Endodermal cell (in vitro differentiated cells): ENCODE results near the gene IL21. TPM values are rescaled to one million over a fixed set of nuclear protein-coding genes. Genes with fewer than 3 reads are reported as not detected.
"Not testable (repeated sequence)": the region's sequence is repeated elsewhere in the genome, so short reads cannot be mapped to it uniquely, and the experiment has no call there.

ENCODE experiments used
- DNase-seq: peaks from one replicate; pipeline ENCODE4 v3.0.0-alpha.2; 2017
- H3K27ac ChIP-seq: 2 replicates; pipeline ENCODE4 v1.5.1; 2013; ENCODE audit warnings: mild to moderate bottlenecking, low read depth, low read length, moderate library complexity
- H3K27me3 ChIP-seq: 2 replicates; pipeline ENCODE4 v1.6.1; 2013; ENCODE audit warnings: mild to moderate bottlenecking, low read length, moderate library complexity; ENCODE audit not compliant: insufficient read depth, control insufficient read depth, poor library complexity, severe bottlenecking
- H3K36me3 ChIP-seq: 2 replicates; pipeline ENCODE4 v1.7.0; 2013; ENCODE audit warnings: mild to moderate bottlenecking, low read length, moderate library complexity; ENCODE audit not compliant: control insufficient read depth, insufficient read depth
- H3K4me1 ChIP-seq: one replicate; pipeline ENCODE4 v1.7.0; 2013; ENCODE audit warnings: low read length; ENCODE audit not compliant: control insufficient read depth, insufficient read depth
- H3K4me3 ChIP-seq: 2 replicates; pipeline ENCODE4 v1.5.1; 2013; ENCODE audit warnings: mild to moderate bottlenecking, low read length, moderate library complexity
- H3K9ac ChIP-seq: 2 replicates; pipeline ENCODE4 v1.6.1; 2013; ENCODE audit warnings: mild to moderate bottlenecking, low read length, moderate library complexity; ENCODE audit not compliant: poor library complexity, severe bottlenecking; ENCODE audit errors: extremely low read depth
- H3K9me3 ChIP-seq: 2 replicates; pipeline ENCODE4 v1.6.1; 2013; ENCODE audit warnings: mild to moderate bottlenecking, low read length, moderate library complexity; ENCODE audit not compliant: control insufficient read depth
- H3K27ac Mint-ChIP-seq: 2 replicates; pipeline ENCODE4 v1.8.0; 2020; ENCODE audit warnings: mixed read lengths
- H3K27me3 Mint-ChIP-seq: 2 replicates; pipeline ENCODE4 v1.8.0; 2021; ENCODE audit warnings: mild to moderate bottlenecking, mixed read lengths; ENCODE audit not compliant: insufficient read depth
- H3K36me3 Mint-ChIP-seq: 2 replicates; pipeline ENCODE4 v1.8.0; 2020; ENCODE audit warnings: low read depth, mixed read lengths
- H3K4me1 Mint-ChIP-seq: 2 replicates; pipeline ENCODE4 v1.8.0; 2020; ENCODE audit warnings: mixed read lengths
- H3K4me3 Mint-ChIP-seq: 2 replicates; pipeline ENCODE4 v1.8.0; 2020; ENCODE audit warnings: mild to moderate bottlenecking, moderate library complexity, mixed read lengths
- H3K9me3 Mint-ChIP-seq: 2 replicates; pipeline ENCODE4 v1.8.0; 2020; ENCODE audit warnings: mild to moderate bottlenecking, mixed read lengths
- CTCF ChIP-seq: fragments of 200-600 bp; sonication (generic); conservative IDR thresholded peaks from 2 replicates; pipeline ENCODE4 v1.5.0; 2021; ENCODE audit warnings: antibody characterized with exemption, mild to moderate bottlenecking
- WGBS, 2 experiments: methylation state at CpG; one replicate each; pipeline versions ENCODE4 v1.1.5 to v1.1.7; 2013; ENCODE audit warnings: missing lambda C conversion rate in 2 of 2, mixed read lengths in 1 of 2; ENCODE audit not compliant: insufficient coverage in 1 of 2, insufficient read length in 1 of 2; 5-methylcytosine and 5-hydroxymethylcytosine counted together
- total RNA-seq, 2 donors: library from RNA; stranded (reverse); fragmentation: NEBNext Ultra II Directional in 1 of 2; extraction: Animal tissue kit (Norgen Biotek cat#: 25700) in 1 of 2; gene quantifications; 2 replicates in 1 of 2; 3 replicates in 1 of 2; pipeline ENCODE4 v1.2.1, GENCODE V29; 2021

Gene IL21
- total RNA-seq, 2 donors from 2014 or later = not detected

GRCh38 chr4:122577189-122577553 lies 43.7 kb downstream of the IL21 start:
- H3K9me3 ChIP-seq = peaks cover 12% of the 10 kb centered on the region
- TF ChIP-seq CTCF = no peak
- 63% methylated on average over 2 of the region's 2 CpGs; no CpG with 5 or more reads in 1 of the 2 experiments for whole genome bisulfite sequencing, 2 experiments
- Mint-ChIP-seq H3K27ac (no peak overlapping the region), H3K9me3 (peaks cover 24% of the 10 kb centered on the region), H3K27me3 (no peaks in the 10 kb centered on the region), H3K4me3 (no peak overlapping the region), H3K36me3 (no peaks in the 10 kb centered on the region), H3K4me1 (no peaks in the 10 kb centered on the region)
- no peak overlapping the region for H3K4me3 ChIP-seq
- no peaks in the 10 kb centered on the region for H3K36me3 ChIP-seq
- H3K27me3 ChIP-seq = no peaks in the 10 kb centered on the region
- H3K27ac ChIP-seq = no peak overlapping the region
- no peak for DNase-seq
- H3K4me1 ChIP-seq = no peaks in the 10 kb centered on the region
- H3K9ac ChIP-seq = no peak overlapping the region

GRCh38 chr4:122576261-122577188 lies 44.3 kb downstream of the IL21 start:
- Mint-ChIP-seq H3K4me1 (no peaks in the 10 kb centered on the region), H3K9me3 (peaks cover 24% of the 10 kb centered on the region), H3K4me3 (no peak overlapping the region), H3K27ac (no peak overlapping the region), H3K36me3 (no peaks in the 10 kb centered on the region), H3K27me3 (no peaks in the 10 kb centered on the region)
- H3K27me3 ChIP-seq = no peaks in the 10 kb centered on the region
- H3K36me3 ChIP-seq = no peaks in the 10 kb centered on the region
- H3K9ac ChIP-seq = no peak overlapping the region
- TF ChIP-seq CTCF = peak; percentile 81
- no peak overlapping the region for H3K27ac ChIP-seq
- WGBS, 2 experiments = 63 to 77% methylated on average over 3 to 4 of the region's 5 CpGs
- H3K9me3 ChIP-seq = peaks cover 12% of the 10 kb centered on the region
- no peaks in the 10 kb centered on the region for H3K4me1 ChIP-seq
- H3K4me3 ChIP-seq = no peak overlapping the region
- no peak for DNase-seq

GRCh38 chr4:122574347-122574746 lies 46.5 kb downstream of the IL21 start:
- not testable (repeated sequence) for H3K4me1 ChIP-seq, H3K27me3 Mint-ChIP-seq, H3K27me3 ChIP-seq, H3K4me1 Mint-ChIP-seq, H3K27ac ChIP-seq, H3K4me3 Mint-ChIP-seq, H3K27ac Mint-ChIP-seq, DNase-seq, H3K36me3 Mint-ChIP-seq, H3K9ac ChIP-seq, H3K36me3 ChIP-seq, H3K4me3 ChIP-seq
- peaks cover 27% of the 10 kb centered on the region for H3K9me3 Mint-ChIP-seq
- 94 to 95% methylated on average over 6 to 10 of the region's 10 CpGs for WGBS, 2 experiments
- H3K9me3 ChIP-seq = peaks cover 12% of the 10 kb centered on the region
